ENCODE data around the gene LAMA3. TPM values are rescaled to one million over a fixed set of nuclear protein-coding genes. Genes with fewer than 3 reads are reported as not detected.

The LAMA3 gene
- total and polyA plus RNA-seq, 2 of the 13 experiments (the other 11 are each of a cell fraction or from before 2014, with no cell fraction given): 0.45 to 2.2 TPM

GRCh38 chr18:23725351-23725750 is 36.1 kb downstream of the LAMA3 start:
- WGBS (ENCODE audit: low lambda C conversion rate): 61% methylated on average over 3 of the region's 6 CpGs
- no peaks in the 10 kb centered on the region for H3K4me1 ChIP-seq (ENCODE audit: insufficient read depth, low read length)
- intact Hi-C loops (cut with micrococcal nuclease; ENCODE audit: unreplicated experiment): no loop called here
- no peak overlapping the region for H3K9ac ChIP-seq (ENCODE audit: insufficient read depth, low read depth, low read length)
- no peak overlapping the region for H2AFZ ChIP-seq (ENCODE audit: low read length)
- ChIA-PET POLR2A (no interaction called here), CTCF (ENCODE audit: low intra/inter-chr PET ratio, low total read pairs) (no interaction called here)
- ATAC-seq (no peak), DNase-seq (ENCODE audit: low spot score) (no peak), FAIRE-seq (no peak)
- H3K36me3 ChIP-seq (replicated peaks in 1 of 2; ENCODE audit: control insufficient read depth in 1 of 2, insufficient read depth in 2 of 2, low read length in 2 of 2): no peaks in the 10 kb centered on the region
- no peaks in the 10 kb centered on the region for H3K9me3 ChIP-seq (ENCODE audit: low read length)
- BruUV-seq (replicated peaks): no TSS peak
- in situ Hi-C loops (cut with HindIII; ENCODE audit: extremely low pct_ligation_motif_present, low pct_unique_long_range_greater_than_20kb): no loop called here
- H3K4me2 ChIP-seq (ENCODE audit: low read depth, low read length): no peak overlapping the region
- no peak overlapping the region for H3K27ac ChIP-seq (ENCODE audit: extremely low read length, insufficient read depth, low read length)
- H4K20me1 ChIP-seq (ENCODE audit: insufficient read depth, low read length): no peaks in the 10 kb centered on the region
- no peaks in the 10 kb centered on the region for H3K79me2 ChIP-seq (ENCODE audit: insufficient read depth, low read length)
- TF ChIP-seq ZNF510 (CRISPR knock-in tag; IDR thresholded peaks at IDR 0.05; ENCODE audit: low read depth) (no peak), HMGXB4 (CRISPR knock-in tag; IDR thresholded peaks at IDR 0.05; ENCODE audit: borderline replicate concordance in 1 of 2, low read depth in 1 of 2) (no peak), KLF12 (CRISPR knock-in tag; IDR thresholded peaks at IDR 0.05; ENCODE audit: borderline replicate concordance) (no peak), MTA1 (CRISPR knock-in tag; IDR thresholded peaks at IDR 0.05; ENCODE audit: borderline replicate concordance) (no peak), ZNF430 (CRISPR knock-in tag; IDR thresholded peaks at IDR 0.05) (no peak), ZNF326 (CRISPR knock-in tag; IDR thresholded peaks at IDR 0.05; ENCODE audit: borderline replicate concordance) (no peak), SALL2 (CRISPR knock-in tag; IDR thresholded peaks at IDR 0.05) (no peak), NCOR1 (IDR thresholded peaks at IDR 0.05; ENCODE audit: borderline replicate concordance, low read length) (no peak), ZSCAN9 (CRISPR knock-in tag; IDR thresholded peaks at IDR 0.05; ENCODE audit: borderline replicate concordance) (no peak), ARHGAP35 (CRISPR knock-in tag; IDR thresholded peaks at IDR 0.05; ENCODE audit: borderline replicate concordance) (no peak), TERF1 (CRISPR knock-in tag; IDR thresholded peaks at IDR 0.05) (no peak), HNRNPH1 (optimal IDR thresholded peaks at IDR 0.05; ENCODE audit: low read depth, low read length) (no peak), ZC3H4 (CRISPR knock-in tag; IDR thresholded peaks at IDR 0.05; ENCODE audit: borderline replicate concordance) (no peak), ZNF878 (CRISPR knock-in tag; IDR thresholded peaks at IDR 0.05) (no peak), PPARG (CRISPR knock-in tag; conservative IDR thresholded peaks at IDR 0.05) (no peak), TSC22D2 (CRISPR knock-in tag; IDR thresholded peaks at IDR 0.05; ENCODE audit: borderline replicate concordance) (no peak), TOE1 (CRISPR knock-in tag; IDR thresholded peaks at IDR 0.05) (no peak)
- TF ChIP-seq, protein P1, sequence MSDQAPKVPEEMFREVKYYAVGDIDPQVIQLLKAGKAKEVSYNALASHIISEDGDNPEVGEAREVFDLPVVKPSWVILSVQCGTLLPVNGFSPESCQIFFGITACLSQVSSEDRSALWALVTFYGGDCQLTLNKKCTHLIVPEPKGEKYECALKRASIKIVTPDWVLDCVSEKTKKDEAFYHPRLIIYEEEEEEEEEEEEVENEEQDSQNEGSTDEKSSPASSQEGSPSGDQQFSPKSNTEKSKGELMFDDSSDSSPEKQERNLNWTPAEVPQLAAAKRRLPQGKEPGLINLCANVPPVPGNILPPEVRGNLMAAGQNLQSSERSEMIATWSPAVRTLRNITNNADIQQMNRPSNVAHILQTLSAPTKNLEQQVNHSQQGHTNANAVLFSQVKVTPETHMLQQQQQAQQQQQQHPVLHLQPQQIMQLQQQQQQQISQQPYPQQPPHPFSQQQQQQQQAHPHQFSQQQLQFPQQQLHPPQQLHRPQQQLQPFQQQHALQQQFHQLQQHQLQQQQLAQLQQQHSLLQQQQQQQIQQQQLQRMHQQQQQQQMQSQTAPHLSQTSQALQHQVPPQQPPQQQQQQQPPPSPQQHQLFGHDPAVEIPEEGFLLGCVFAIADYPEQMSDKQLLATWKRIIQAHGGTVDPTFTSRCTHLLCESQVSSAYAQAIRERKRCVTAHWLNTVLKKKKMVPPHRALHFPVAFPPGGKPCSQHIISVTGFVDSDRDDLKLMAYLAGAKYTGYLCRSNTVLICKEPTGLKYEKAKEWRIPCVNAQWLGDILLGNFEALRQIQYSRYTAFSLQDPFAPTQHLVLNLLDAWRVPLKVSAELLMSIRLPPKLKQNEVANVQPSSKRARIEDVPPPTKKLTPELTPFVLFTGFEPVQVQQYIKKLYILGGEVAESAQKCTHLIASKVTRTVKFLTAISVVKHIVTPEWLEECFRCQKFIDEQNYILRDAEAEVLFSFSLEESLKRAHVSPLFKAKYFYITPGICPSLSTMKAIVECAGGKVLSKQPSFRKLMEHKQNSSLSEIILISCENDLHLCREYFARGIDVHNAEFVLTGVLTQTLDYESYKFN (CRISPR knock-in tag; conservative IDR thresholded peaks at IDR 0.05): no peak
- H3K4me3 ChIP-seq (replicated peaks in 1 of 3; ENCODE audit: insufficient read depth in 1 of 3, low read depth in 2 of 3, low read length in 3 of 3): no peak overlapping the region
- no peaks in the 10 kb centered on the region for H3K27me3 ChIP-seq (ENCODE audit: control insufficient read depth in 1 of 2, insufficient read depth in 2 of 2, low read length in 2 of 2)
